GM12878 (cell line): ENCODE data around the gene PPFIA3. TPM values are rescaled to one million over a fixed set of nuclear protein-coding genes. Genes with fewer than 3 reads are reported as not detected.
A peak's percentile ranks its signal among the peaks of the same experiment; 100 is the strongest.

Experiments
- ATF7 ChIP-seq: fragments of 450-650 bp; IDR thresholded peaks from 2 replicates; pipeline ENCODE4 v1.6.1; 2016; ENCODE audit warnings: low read depth, mild to moderate bottlenecking
- BCLAF1 ChIP-seq: fragments of 450-650 bp; IDR thresholded peaks from 2 replicates; pipeline ENCODE4 v1.6.1; 2017; ENCODE audit warnings: antibody characterized with exemption, mild to moderate bottlenecking, moderate library complexity
- CHD2 ChIP-seq: IDR thresholded peaks from 2 replicates; pipeline ENCODE4 v1.6.1; 2011; ENCODE audit warnings: low read depth, low read length, improper control_type of control experiment, borderline replicate concordance
- CREB1 ChIP-seq: IDR thresholded peaks from 2 replicates; pipeline ENCODE4 v1.6.1; 2012; ENCODE audit warnings: low read depth, mild to moderate bottlenecking, inconsistent platforms
- ELK1 ChIP-seq: IDR thresholded peaks from 2 replicates; pipeline ENCODE4 v1.6.1; 2012; ENCODE audit warnings: low read depth, low read length, improper control_type of control experiment
- EP300 ChIP-seq, 2 experiments: fragments of 150-350 bp in 1 of 2; IDR thresholded peaks; 2 replicates each; pipeline ENCODE4 v1.6.1; 2011 to 2012; ENCODE audit warnings: low read depth in 2 of 2, low read length in 2 of 2, borderline replicate concordance in 1 of 2, improper control_type of control experiment in 1 of 2, inconsistent platforms in 1 of 2; ENCODE audit not compliant: control insufficient read depth in 1 of 2
- EZH2 ChIP-seq: IDR thresholded peaks from 2 replicates; pipeline ENCODE4 v1.6.1; 2012; ENCODE audit warnings: low read depth, mild to moderate bottlenecking, control low read depth, inconsistent platforms, low read length, borderline replicate concordance; ENCODE audit not compliant: control insufficient read depth
- IRF5 ChIP-seq: fragments of 450-650 bp; IDR thresholded peaks from 2 replicates; pipeline ENCODE4 v1.6.1; 2017; ENCODE audit warnings: borderline replicate concordance
- MXI1 ChIP-seq: fragments of 150-350 bp; IDR thresholded peaks from 2 replicates; pipeline ENCODE4 v1.6.1; 2011; ENCODE audit warnings: low read depth, mild to moderate bottlenecking, inconsistent platforms, low read length, improper control_type of control experiment
- NR2C1 ChIP-seq: fragments of 450-650 bp; IDR thresholded peaks from 2 replicates; pipeline ENCODE4 v1.6.1; 2017; ENCODE audit warnings: antibody characterized with exemption, mild to moderate bottlenecking, moderate library complexity
- PAX5 ChIP-seq: IDR thresholded peaks from 2 replicates; pipeline ENCODE4 v1.6.1; 2011; ENCODE audit warnings: low read depth, low read length, borderline replicate concordance
- PAX8 ChIP-seq: fragments of 450-650 bp; IDR thresholded peaks from 2 replicates; pipeline ENCODE4 v1.6.1; 2017; ENCODE audit warnings: mild to moderate bottlenecking, moderate library complexity
- PKNOX1 ChIP-seq: fragments of 450-650 bp; IDR thresholded peaks from 2 replicates; pipeline ENCODE4 v1.6.1; 2016; ENCODE audit warnings: mild to moderate bottlenecking
- SIX5 ChIP-seq: IDR thresholded peaks from 2 replicates; pipeline ENCODE4 v1.6.1; 2011; ENCODE audit warnings: mild to moderate bottlenecking, low read depth, low read length, moderate library complexity; ENCODE audit not compliant: severe bottlenecking
- SKIL ChIP-seq: fragments of 450-650 bp; IDR thresholded peaks from 2 replicates; pipeline ENCODE4 v1.6.1; 2017; ENCODE audit warnings: mild to moderate bottlenecking, low read depth, inconsistent platforms; ENCODE audit not compliant: poor library complexity, severe bottlenecking
- SMAD5 ChIP-seq: IDR thresholded peaks from 2 replicates; pipeline ENCODE4 v1.6.1; 2016; ENCODE audit warnings: antibody characterized with exemption, low read depth
- SMARCA5 ChIP-seq: fragments of 450-650 bp; IDR thresholded peaks from 2 replicates; pipeline ENCODE4 v1.6.1; 2017; ENCODE audit warnings: mild to moderate bottlenecking
- SUPT20H ChIP-seq: IDR thresholded peaks from 2 replicates; pipeline ENCODE4 v1.6.1; 2011; ENCODE audit warnings: low read depth, mild to moderate bottlenecking, low read length, moderate library complexity, borderline replicate concordance; ENCODE audit not compliant: control insufficient read depth
- SUZ12 ChIP-seq: fragments of 200-600 bp; sonication (generic); IDR thresholded peaks from one replicate; pipeline ENCODE4 v1.6.1; 2018; ENCODE audit warnings: antibody characterized with exemption, mild to moderate bottlenecking; ENCODE audit not compliant: unreplicated experiment
- TCF3 ChIP-seq: IDR thresholded peaks from 2 replicates; pipeline ENCODE4 v1.6.1; 2012; ENCODE audit warnings: low read depth, mild to moderate bottlenecking, low read length, borderline replicate concordance; ENCODE audit not compliant: insufficient read depth
- TCF7 ChIP-seq: IDR thresholded peaks from 2 replicates; pipeline ENCODE4 v1.6.1; 2014; ENCODE audit warnings: antibody characterized with exemption, borderline replicate concordance
- polyA plus RNA-seq, 11 experiments: library from polyadenylated mRNA; depleted of rRNA in 4 of 11; unstranded in 6 of 11; stranded (reverse) in 5 of 11; fragments of >200 nt; fragmentation: Nextera tagmentation in 4 of 11; fragmentation: Illumina TruSeq in 1 of 11; extraction: Ambion mirVana in 4 of 11; extraction: Trizol in 1 of 11; gene quantifications; 1 replicate in 1 of 11; 2 replicates in 10 of 11; pipeline versions ENCODE4 v1.2.1 to v1.2.3, GENCODE V29; 2011 to 2016; ENCODE audit warnings: inconsistent platforms in 2 of 11, missing spikeins in 2 of 11, low read depth in 1 of 11
- total RNA-seq, 4 experiments: library from RNA; depleted of rRNA in 3 of 4; stranded (reverse); fragments of >200 nt in 3 of 4; fragmentation: Illumina TruSeq in 1 of 4; extraction: Trizol in 1 of 4; gene quantifications; 2 replicates each; pipeline versions ENCODE4 v1.2.1 to v1.2.3, GENCODE V29; 2013 to 2021

PPFIA3 gene
- total and polyA plus RNA-seq, 10 of the 15 experiments (the other 5 are each of a cell fraction or from before 2014, with no cell fraction given) = 0.11 to 1.7 (median 0.73) TPM; not detected in 3

GRCh38 chr19:49150106-49150943, 31.0 kb downstream of the PPFIA3 start (continued):
- TF ChIP-seq BCLAF1 = peak; percentile 90
- TF ChIP-seq TCF3 = no peak
- TF ChIP-seq ELK1 = no peak
- TF ChIP-seq PAX5 = no peak
- TF ChIP-seq MXI1 = no peak
- no peak for TF ChIP-seq SUPT20H
- no peak for TF ChIP-seq PAX8
- TF ChIP-seq SUZ12 = no peak
- no peak for TF ChIP-seq SIX5
- TF ChIP-seq NR2C1 = no peak
- TF ChIP-seq EZH2 = no peak
- no peak for TF ChIP-seq SMARCA5
- TF ChIP-seq TCF7 = no peak
- TF ChIP-seq EP300 (IDR thresholded peaks at IDR 0.05; ENCODE audit: borderline replicate concordance in 1 of 2, control insufficient read depth in 1 of 2, low read depth in 2 of 2, low read length in 2 of 2) = no peak
- TF ChIP-seq SKIL = peak; percentile 89
- peak; percentile 99 for TF ChIP-seq ATF7
- TF ChIP-seq CHD2 = no peak
- TF ChIP-seq PKNOX1 = peak; percentile 62; the same call in 1 of the 2 replicates
- no peak for TF ChIP-seq CREB1
- no peak for TF ChIP-seq SMAD5
- TF ChIP-seq IRF5 = no peak
